Measurements from ENCODE around the gene FBN3.

Gene FBN3

GRCh38 chr19:8109455-8109854 lies 39.9 kb downstream of the FBN3 start:
- DNase-seq (ENCODE audit: low read depth in 1 of 2, low spot score in 1 of 2): no peak
- Histone ChIP-seq H3K4me3 (replicated peaks; ENCODE audit: insufficient read depth, low read length) (no peak overlapping the region), H3K27ac (replicated peaks) (no peak overlapping the region), H3K27me3 (ENCODE audit: insufficient read depth, poor library complexity, severe bottlenecking) (peaks cover 4% of the 10 kb centered on the region)
- TF ChIP-seq, protein P1, sequence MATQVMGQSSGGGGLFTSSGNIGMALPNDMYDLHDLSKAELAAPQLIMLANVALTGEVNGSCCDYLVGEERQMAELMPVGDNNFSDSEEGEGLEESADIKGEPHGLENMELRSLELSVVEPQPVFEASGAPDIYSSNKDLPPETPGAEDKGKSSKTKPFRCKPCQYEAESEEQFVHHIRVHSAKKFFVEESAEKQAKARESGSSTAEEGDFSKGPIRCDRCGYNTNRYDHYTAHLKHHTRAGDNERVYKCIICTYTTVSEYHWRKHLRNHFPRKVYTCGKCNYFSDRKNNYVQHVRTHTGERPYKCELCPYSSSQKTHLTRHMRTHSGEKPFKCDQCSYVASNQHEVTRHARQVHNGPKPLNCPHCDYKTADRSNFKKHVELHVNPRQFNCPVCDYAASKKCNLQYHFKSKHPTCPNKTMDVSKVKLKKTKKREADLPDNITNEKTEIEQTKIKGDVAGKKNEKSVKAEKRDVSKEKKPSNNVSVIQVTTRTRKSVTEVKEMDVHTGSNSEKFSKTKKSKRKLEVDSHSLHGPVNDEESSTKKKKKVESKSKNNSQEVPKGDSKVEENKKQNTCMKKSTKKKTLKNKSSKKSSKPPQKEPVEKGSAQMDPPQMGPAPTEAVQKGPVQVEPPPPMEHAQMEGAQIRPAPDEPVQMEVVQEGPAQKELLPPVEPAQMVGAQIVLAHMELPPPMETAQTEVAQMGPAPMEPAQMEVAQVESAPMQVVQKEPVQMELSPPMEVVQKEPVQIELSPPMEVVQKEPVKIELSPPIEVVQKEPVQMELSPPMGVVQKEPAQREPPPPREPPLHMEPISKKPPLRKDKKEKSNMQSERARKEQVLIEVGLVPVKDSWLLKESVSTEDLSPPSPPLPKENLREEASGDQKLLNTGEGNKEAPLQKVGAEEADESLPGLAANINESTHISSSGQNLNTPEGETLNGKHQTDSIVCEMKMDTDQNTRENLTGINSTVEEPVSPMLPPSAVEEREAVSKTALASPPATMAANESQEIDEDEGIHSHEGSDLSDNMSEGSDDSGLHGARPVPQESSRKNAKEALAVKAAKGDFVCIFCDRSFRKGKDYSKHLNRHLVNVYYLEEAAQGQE (IDR thresholded peaks at IDR 0.05; ENCODE audit: insufficient replicate concordance, low read depth): no peak
- no peak for TF ChIP-seq POLR2AphosphoS5 (IDR thresholded peaks at IDR 0.05; ENCODE audit: low read depth)
- no peak for TF ChIP-seq GABPA (IDR thresholded peaks at IDR 0.05; ENCODE audit: low read depth)
- TF ChIP-seq, protein P2, sequence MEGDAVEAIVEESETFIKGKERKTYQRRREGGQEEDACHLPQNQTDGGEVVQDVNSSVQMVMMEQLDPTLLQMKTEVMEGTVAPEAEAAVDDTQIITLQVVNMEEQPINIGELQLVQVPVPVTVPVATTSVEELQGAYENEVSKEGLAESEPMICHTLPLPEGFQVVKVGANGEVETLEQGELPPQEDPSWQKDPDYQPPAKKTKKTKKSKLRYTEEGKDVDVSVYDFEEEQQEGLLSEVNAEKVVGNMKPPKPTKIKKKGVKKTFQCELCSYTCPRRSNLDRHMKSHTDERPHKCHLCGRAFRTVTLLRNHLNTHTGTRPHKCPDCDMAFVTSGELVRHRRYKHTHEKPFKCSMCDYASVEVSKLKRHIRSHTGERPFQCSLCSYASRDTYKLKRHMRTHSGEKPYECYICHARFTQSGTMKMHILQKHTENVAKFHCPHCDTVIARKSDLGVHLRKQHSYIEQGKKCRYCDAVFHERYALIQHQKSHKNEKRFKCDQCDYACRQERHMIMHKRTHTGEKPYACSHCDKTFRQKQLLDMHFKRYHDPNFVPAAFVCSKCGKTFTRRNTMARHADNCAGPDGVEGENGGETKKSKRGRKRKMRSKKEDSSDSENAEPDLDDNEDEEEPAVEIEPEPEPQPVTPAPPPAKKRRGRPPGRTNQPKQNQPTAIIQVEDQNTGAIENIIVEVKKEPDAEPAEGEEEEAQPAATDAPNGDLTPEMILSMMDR (IDR thresholded peaks at IDR 0.05; ENCODE audit: insufficient read depth, low read length): no peak
- no peak for TF ChIP-seq SPI1 (IDR thresholded peaks at IDR 0.05; ENCODE audit: borderline replicate concordance, low read depth)

DNA sequence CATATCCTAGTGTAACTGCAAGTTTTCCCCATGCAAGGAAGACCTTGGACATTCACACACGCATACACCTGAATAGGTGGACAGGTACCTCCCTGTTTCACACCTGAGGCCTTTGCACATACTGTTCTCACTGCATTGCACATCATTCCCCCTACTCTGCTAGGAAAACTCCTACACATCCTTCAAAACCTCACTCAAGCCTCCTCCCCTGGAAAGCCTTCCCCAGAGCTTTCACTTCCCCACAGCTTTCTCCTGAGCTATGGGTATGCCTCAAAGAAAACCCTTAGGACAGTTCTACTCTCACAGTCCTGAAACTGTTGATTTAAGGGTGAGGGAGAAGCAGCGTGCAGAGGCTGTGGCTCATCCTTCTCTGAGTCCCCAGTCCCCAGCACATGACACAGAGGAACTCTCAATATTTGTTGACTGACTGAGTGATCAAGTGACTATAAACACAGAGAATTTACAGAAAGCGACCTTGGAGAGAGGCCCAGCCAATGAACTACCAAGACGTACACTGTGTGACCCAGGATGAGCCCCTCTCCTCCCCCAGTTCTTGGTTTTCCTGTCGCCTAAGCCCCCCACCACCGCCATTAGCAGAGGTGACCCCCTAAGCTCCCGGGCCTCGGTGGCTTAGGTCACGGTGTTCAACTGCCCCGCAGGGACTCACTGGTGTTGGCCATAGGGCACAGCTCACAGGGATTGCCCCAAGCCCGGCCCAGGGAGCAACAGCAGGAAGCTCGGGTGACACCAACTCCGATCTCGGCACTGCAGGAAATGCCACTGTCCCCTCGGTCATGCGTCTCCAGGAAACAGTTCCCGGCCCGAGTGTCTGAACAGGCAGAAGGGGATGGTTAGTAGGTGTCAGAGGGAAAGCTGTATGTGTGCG lies 40.6 kb downstream of the FBN3 start:
- no peak overlapping the region for H3K4me3 ChIP-seq (replicated peaks; ENCODE audit: insufficient read depth, low read length)
- no peak overlapping the region for H3K27ac ChIP-seq (replicated peaks)
- H3K27me3 ChIP-seq (ENCODE audit: insufficient read depth, poor library complexity, severe bottlenecking): peaks cover 4% of the 10 kb centered on the region
- TF ChIP-seq SPI1 (IDR thresholded peaks at IDR 0.05; ENCODE audit: borderline replicate concordance, low read depth): 0 out of 2 replicates have a peak, but pooled peaks have one; percentile 5
- TF ChIP-seq, protein P1 (IDR thresholded peaks at IDR 0.05; ENCODE audit: insufficient replicate concordance, low read depth): no peak
- TF ChIP-seq, protein P2 (IDR thresholded peaks at IDR 0.05; ENCODE audit: insufficient read depth, low read length): no peak
- no peak for TF ChIP-seq POLR2AphosphoS5 (IDR thresholded peaks at IDR 0.05; ENCODE audit: low read depth)
- peak in 1 of 2 experiments; percentile 4 for DNase-seq (ENCODE audit: low read depth in 1 of 2, low spot score in 1 of 2)

- Histone ChIP-seq H3K27me3 (ENCODE audit: insufficient read depth, poor library complexity, severe bottlenecking) (peaks cover 4% of the 10 kb centered on the region), H3K4me3 (replicated peaks; ENCODE audit: insufficient read depth, low read length) (no peak overlapping the region), H3K27ac (replicated peaks) (no peak overlapping the region)
- no peak for DNase-seq (ENCODE audit: low read depth in 1 of 2, low spot score in 1 of 2)
- TF ChIP-seq POLR2AphosphoS5 (IDR thresholded peaks at IDR 0.05; ENCODE audit: low read depth) (no peak), SPI1 (IDR thresholded peaks at IDR 0.05; ENCODE audit: borderline replicate concordance, low read depth) (no peak), GABPA (IDR thresholded peaks at IDR 0.05; ENCODE audit: low read depth) (no peak)
- TF ChIP-seq, protein P1 (IDR thresholded peaks at IDR 0.05; ENCODE audit: insufficient replicate concordance, low read depth): no peak
- TF ChIP-seq, protein P2 (IDR thresholded peaks at IDR 0.05; ENCODE audit: insufficient read depth, low read length): no peak
Observed at GRCh38 chr19:8107301-8107903, 42.0 kb downstream of the FBN3 start.
